Limb (tissue), 2 donors: ENCODE measurements around the gene C22orf39.
A peak's percentile ranks its signal among the peaks of the same experiment; 100 is the strongest.
"Not testable (repeated sequence)": the region's sequence is repeated elsewhere in the genome, so short reads cannot be mapped to it uniquely, and the experiment has no call there.

Experiments
- DNase-seq, 2 donors: peaks; one replicate each; pipeline ENCODE4 v3.0.0-alpha.2; 2016; ENCODE audit errors: extremely low spot score in 2 of 2

C22orf39 gene

GRCh38 chr22:19454156-19454555 lies 6.6 kb upstream of the C22orf39 start:
- DNase-seq, result no peak

GRCh38 chr22:19453718-19454117 lies 6.2 kb upstream of the C22orf39 start:
- DNase-seq, result no peak

- DNase-seq, result no peak
These were observed 4.1 kb upstream of the C22orf39 start for GRCh38 chr22:19451570-19451969.

- DNase-seq, result no peak
These were observed 3.1 kb upstream of the C22orf39 start for GRCh38 chr22:19450363-19451175.

DNA sequence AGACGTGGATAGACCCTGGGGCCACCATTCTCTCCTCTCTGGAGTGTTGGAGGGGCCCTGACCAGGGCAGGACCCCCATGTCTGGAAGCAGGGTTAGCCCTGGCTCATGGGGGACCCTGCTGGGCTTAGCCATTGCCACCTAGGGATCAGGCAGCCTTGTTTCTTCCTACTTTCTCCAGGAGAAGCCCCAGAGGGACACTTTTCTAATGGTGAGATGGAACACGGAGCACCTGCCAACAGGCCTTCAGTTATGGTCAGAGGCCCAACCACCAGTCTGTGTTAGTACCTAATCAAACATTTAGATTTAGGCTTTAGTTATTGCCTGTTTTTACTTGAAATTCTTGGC lies 1.9 kb upstream of the C22orf39 start:
- no peak for DNase-seq

DNA sequence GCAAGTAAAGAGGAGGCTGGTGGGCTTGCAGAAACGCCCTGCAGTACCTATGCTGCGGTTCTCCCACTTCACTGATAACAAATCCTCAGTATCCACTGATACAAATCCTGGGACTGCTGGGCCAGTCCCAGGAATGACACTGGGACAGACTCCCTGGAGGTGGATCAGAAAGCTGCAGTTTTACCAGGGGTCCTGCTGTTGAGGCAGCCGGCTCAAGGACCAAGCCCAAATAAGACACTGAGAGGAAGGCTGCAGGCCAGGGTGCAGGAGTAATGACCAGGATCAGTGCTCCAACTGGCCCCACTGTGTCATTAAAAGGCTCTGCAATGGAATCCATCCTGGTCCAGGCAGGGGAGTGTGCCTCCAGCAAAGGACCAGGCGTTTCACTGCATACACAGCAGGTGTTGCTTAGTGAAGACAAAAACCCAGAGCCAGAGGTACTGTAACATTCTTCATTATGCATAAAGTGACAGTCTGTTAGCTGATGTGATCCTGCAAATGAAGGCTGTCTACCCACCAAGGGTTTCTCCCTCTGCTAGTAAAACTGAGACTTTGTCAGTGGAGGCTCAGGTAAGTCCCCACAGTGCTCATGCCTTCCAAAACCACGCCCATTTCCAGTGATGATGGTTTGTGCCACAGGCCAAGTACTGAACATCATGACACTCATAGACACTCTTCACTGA lies 1.4 kb upstream of the C22orf39 start:
- no peak for DNase-seq

- peak; percentile 36 to 70 for DNase-seq
These were observed 631 bp upstream of the C22orf39 start for GRCh38 chr22:19448076-19448607.

DNA sequence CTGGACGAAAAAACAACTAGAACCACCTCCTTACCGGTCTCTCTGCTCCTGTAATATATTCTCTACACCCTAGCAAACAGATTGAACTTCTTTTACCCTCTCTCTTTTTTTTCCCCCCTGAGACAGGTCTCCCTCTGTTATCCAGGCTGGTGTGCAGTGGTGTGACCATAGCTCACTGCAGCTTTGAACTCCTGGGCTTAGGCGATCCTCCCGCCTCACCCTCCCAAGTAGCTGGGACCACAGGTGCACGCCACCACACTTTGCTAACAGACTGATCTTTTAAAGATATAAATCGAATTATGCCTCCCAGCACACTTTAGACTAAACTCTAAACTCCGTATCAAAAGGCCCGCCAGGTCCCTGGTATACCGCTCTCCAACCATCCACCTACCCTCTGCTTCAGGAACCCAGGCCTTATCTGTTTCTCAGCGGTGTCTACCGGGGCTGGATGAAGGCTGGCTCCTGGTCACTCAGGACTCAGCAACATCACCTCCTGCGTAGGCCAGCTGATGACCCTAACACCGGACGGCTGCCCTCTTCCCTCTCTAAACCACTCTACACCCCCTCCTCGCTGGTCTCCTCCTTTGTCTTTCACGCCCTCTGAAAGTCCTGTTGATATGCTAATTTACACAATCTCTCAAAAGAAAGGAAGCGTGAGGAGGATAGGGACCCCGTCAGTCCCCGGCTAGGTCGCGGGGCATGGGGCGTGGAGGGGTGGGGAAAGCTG lies 745 bp downstream of the C22orf39 start:
- no peak for DNase-seq

- DNase-seq, result not testable (repeated sequence)
These were observed 2.1 kb downstream of the C22orf39 start for GRCh38 chr22:19445279-19445982.

GRCh38 chr22:19443544-19444211 lies 3.8 kb downstream of the C22orf39 start:
- DNase-seq, result no peak

GRCh38 chr22:19442166-19442565 lies 5.3 kb downstream of the C22orf39 start:
- no peak for DNase-seq

- DNase-seq, result no peak
These were observed 6.9 kb downstream of the C22orf39 start for GRCh38 chr22:19440411-19441195.

GRCh38 chr22:19438298-19438697 lies 9.2 kb downstream of the C22orf39 start:
- no peak for DNase-seq

DNA sequence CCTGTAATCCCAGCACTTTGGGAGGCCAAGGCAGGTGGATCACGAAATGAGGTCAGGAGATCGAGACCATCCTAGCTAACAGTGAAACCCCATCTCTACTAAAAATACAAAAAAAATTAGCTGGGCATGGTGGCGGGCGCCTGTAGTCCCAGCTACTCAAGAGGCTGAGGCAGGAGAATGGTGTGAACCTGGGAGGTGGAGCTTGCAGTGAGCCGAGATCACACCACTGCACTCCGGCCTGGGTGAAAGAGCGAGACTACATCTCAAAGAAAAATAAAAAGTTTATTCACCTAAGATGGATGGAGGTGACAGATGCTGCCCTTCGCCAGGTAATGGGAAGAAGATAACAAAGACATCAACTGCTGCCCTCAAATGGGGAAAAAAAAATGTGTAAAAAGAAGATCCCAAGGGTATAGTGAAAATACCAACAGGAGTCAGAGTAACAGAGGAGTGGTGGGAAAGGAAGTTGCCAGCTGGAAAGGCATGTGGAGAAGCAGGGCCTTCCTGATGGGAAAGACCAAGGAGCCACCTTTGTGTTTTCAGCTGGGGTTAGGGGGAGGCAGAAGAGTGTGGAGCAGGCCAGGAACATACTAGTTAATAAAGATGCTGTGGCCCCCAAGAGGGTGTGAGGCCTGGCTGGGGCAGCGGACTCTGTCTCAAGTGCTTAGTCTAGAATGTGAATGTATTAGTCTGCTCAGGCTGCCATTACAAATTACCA lies 10.9 kb downstream of the C22orf39 start:
- DNase-seq, result not testable (repeated sequence)

DNA sequence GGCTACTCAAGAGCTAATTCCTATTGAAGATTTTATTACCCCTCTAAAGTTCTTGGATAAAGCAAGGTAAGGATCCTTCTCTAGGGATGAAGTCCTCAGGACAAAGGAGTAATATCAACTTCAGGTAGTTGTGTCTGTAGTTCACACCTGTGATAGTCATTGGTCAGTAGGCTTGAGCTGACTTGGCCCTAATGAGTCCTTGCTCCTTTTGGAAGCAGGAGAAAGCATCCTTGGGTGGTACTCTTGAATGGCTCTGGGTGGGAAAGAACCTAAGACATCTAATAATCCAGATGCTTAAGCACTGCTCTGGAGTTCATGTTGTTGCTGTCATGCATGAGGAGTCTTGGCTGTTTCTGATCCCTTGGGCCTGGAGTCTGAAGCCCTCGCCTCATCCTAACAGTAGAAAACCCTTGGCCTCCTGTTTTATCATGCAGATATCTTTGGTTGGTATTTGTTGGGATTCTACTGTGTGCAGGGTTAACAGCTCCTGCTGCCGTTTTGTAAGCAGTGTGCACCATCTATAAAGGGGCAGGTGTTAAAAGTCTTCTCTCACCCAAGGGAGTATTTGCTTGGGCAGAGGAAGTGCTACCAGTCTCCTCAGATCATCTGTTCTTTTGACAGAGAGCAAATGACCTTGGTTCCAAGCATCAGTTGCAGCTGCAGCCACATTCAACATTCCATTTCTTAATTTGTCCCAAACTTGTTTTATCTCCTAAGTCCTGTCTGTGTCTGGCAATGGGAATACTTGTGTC lies 12.5 kb downstream of the C22orf39 start:
- DNase-seq, result no peak

DNA sequence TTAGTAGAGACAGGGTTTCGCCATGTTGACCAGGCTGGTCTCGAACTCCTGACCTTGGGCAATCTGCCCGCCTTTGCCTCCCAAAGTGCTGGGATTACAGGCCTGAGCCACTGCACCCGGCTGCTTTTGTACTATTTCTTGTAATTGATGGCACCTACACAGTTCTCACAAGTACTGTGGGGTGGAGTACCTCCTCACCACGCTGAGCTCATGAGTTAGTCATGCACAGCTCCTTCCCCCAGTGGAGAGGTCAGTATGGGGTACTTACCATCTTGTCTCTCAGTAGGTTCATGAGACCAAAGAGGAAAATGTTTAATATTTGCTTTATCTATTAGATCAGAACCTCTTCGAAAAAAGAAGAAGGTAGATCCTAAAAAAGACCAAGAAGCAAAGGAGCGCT lies 13.1 kb downstream of the C22orf39 start:
- DNase-seq, result no peak

GRCh38 chr22:19432133-19432851 lies 15.2 kb downstream of the C22orf39 start, which contains the start of gene MRPL40:
Gene MRPL40 (plus strand): TSS chr22:19432545. CDS start chr22:19432555, 10 bp downstream.
- peak; percentile 92 to 95 for DNase-seq

DNA sequence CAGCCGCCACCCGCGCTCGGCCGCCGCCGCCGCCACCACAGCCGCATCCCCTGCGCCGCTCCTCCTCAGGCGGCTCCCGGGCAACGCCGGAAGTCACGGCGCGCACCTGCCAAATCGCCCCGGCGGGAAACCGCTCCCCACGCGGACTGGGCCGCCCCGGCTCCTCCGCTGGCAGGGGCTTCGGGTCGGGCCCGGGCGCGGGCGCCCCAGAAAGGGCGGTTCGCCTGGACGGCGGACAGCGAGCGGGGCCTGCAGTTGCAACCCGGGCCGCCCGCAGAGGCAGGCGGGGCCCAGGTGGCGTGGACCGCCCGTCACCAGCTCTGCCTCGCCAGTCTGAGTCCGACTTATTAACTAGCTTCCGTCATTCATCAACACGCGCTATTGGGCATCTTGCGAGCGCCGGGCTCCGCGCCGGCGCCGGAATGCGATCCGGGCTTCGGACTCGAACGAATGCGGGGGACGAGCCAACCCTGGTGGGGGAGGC lies 15.8 kb downstream of the C22orf39 start, which contains the start of gene HIRA:
Gene HIRA (minus strand): TSS at position 85 of the 484 bp plus-strand sequence. CDS start 257 bp downstream, outside the sequence.
- DNase-seq, result peak; percentile 62 to 92
